H9 (cell line): ENCODE data around the gene PHF10. TPM values are rescaled to one million over a fixed set of nuclear protein-coding genes. Genes with fewer than 3 reads are reported as not detected.
A peak's percentile ranks its signal among the peaks of the same experiment; 100 is the strongest.

ENCODE experiments used
- DNase-seq: peaks from one replicate; pipeline ENCODE4 v3.0.0-alpha.2; 2017
- H2AFZ ChIP-seq: one replicate; pipeline ENCODE4 v1.6.1; 2013; ENCODE audit warnings: mild to moderate bottlenecking, low read length, control low read depth, moderate library complexity
- H2AK5ac ChIP-seq: 2 replicates; pipeline ENCODE4 v1.6.1; 2013; ENCODE audit warnings: low read length, control low read depth, mixed read lengths; ENCODE audit not compliant: insufficient read length
- H2BK120ac ChIP-seq: one replicate; pipeline ENCODE4 v1.6.1; 2013; ENCODE audit warnings: low read depth, mild to moderate bottlenecking, low read length, control low read depth, inconsistent platforms; ENCODE audit not compliant: poor library complexity, severe bottlenecking
- H2BK12ac ChIP-seq: 2 replicates; pipeline ENCODE4 v1.6.1; 2013; ENCODE audit warnings: low read length, control low read depth, mixed read lengths, low read depth; ENCODE audit not compliant: insufficient read length
- H2BK15ac ChIP-seq: 2 replicates; pipeline ENCODE4 v1.6.1; 2013; ENCODE audit warnings: low read depth, low read length, control low read depth
- H2BK20ac ChIP-seq: one replicate; pipeline ENCODE4 v1.6.1; 2013; ENCODE audit warnings: low read depth, mild to moderate bottlenecking, low read length, control low read depth, inconsistent platforms; ENCODE audit not compliant: poor library complexity, severe bottlenecking
- H2BK5ac ChIP-seq: 2 replicates; pipeline ENCODE4 v1.6.1; 2013; ENCODE audit warnings: low read length, control low read depth, mixed read lengths; ENCODE audit not compliant: insufficient read length
- H3K14ac ChIP-seq: 2 replicates; pipeline ENCODE4 v1.6.1; 2013; ENCODE audit warnings: low read length, control low read depth; ENCODE audit not compliant: insufficient read depth
- H3K18ac ChIP-seq: 2 replicates; pipeline ENCODE4 v1.6.1; 2013; ENCODE audit warnings: low read depth, mild to moderate bottlenecking, mixed read lengths, low read length, control low read depth; ENCODE audit not compliant: insufficient read length
- H3K23ac ChIP-seq: 2 replicates; pipeline ENCODE4 v1.6.1; 2013; ENCODE audit warnings: low read length, control low read depth, mixed read lengths, low read depth; ENCODE audit not compliant: insufficient read length
- H3K23me2 ChIP-seq: 2 replicates; pipeline ENCODE4 v1.6.1; 2013; ENCODE audit warnings: low read depth, mild to moderate bottlenecking, mixed read lengths, low read length, control low read depth; ENCODE audit not compliant: insufficient read length, poor library complexity, severe bottlenecking
- H3K27ac ChIP-seq: 2 replicates; pipeline ENCODE4 v1.5.1; 2013; ENCODE audit warnings: low read length, control low read depth, mixed read lengths, low read depth; ENCODE audit not compliant: insufficient read length
- H3K27me3 ChIP-seq: 2 replicates; pipeline ENCODE4 v1.6.1; 2013; ENCODE audit warnings: low read length, control low read depth, inconsistent platforms; ENCODE audit not compliant: insufficient read depth
- H3K4ac ChIP-seq: 2 replicates; pipeline ENCODE4 v1.6.1; 2013; ENCODE audit warnings: low read depth, mild to moderate bottlenecking, control low read depth, inconsistent platforms, low read length, moderate library complexity
- H3K4me1 ChIP-seq: 2 replicates; pipeline ENCODE4 v1.6.1; 2013; ENCODE audit warnings: low read length, control low read depth, inconsistent platforms; ENCODE audit not compliant: insufficient read depth
- H3K4me2 ChIP-seq: 2 replicates; pipeline ENCODE4 v1.6.1; 2013; ENCODE audit warnings: low read length, control low read depth, mixed read lengths; ENCODE audit not compliant: insufficient read length, insufficient read depth
- H3K56ac ChIP-seq: 2 replicates; pipeline ENCODE4 v1.6.1; 2013; ENCODE audit warnings: low read depth, mild to moderate bottlenecking, mixed read lengths, low read length, control low read depth; ENCODE audit not compliant: insufficient read length
- H3K79me1 ChIP-seq: 2 replicates; pipeline ENCODE4 v1.6.1; 2013; ENCODE audit warnings: low read depth, mild to moderate bottlenecking, moderate library complexity, low read length, control low read depth, inconsistent platforms; ENCODE audit not compliant: insufficient read depth, poor library complexity, severe bottlenecking
- H3K79me2 ChIP-seq: 2 replicates; pipeline ENCODE4 v1.6.1; 2013; ENCODE audit warnings: low read length, control low read depth, inconsistent platforms; ENCODE audit not compliant: insufficient read depth
- H3K9ac ChIP-seq: 2 replicates; pipeline ENCODE4 v1.6.1; 2013; ENCODE audit warnings: low read length, control low read depth, mixed read lengths; ENCODE audit not compliant: insufficient read length; ENCODE audit errors: extremely low read depth
- H3K9me3 ChIP-seq: one replicate; pipeline ENCODE4 v1.6.1; 2013; ENCODE audit warnings: low read depth, low read length, inconsistent platforms; ENCODE audit not compliant: control insufficient read depth
- H3T11ph ChIP-seq: one replicate; pipeline ENCODE4 v1.6.1; 2013; ENCODE audit warnings: mild to moderate bottlenecking, low read length, control low read depth, inconsistent platforms
- H4K20me1 ChIP-seq: one replicate; pipeline ENCODE4 v1.6.1; 2013; ENCODE audit not compliant: control insufficient read depth, insufficient read length, insufficient read depth
- H4K5ac ChIP-seq: 2 replicates; pipeline ENCODE4 v1.6.1; 2013; ENCODE audit warnings: low read depth, mild to moderate bottlenecking, mixed read lengths, low read length, control low read depth; ENCODE audit not compliant: insufficient read length
- H4K8ac ChIP-seq: replicated peaks from 2 replicates; pipeline ENCODE4 v1.6.1; 2013; ENCODE audit warnings: low read length, control low read depth, mixed read lengths, low read depth; ENCODE audit not compliant: insufficient read length
- H4K91ac ChIP-seq: 2 replicates; pipeline ENCODE4 v1.6.1; 2013; ENCODE audit warnings: low read depth, mild to moderate bottlenecking, moderate library complexity, mixed read lengths, low read length, control low read depth; ENCODE audit not compliant: insufficient read length
- H3K27ac Mint-ChIP-seq, 3 experiments: 2 replicates in 2 of 3; 3 replicates in 1 of 3; pipeline ENCODE4 v1.8.0; 2020 to 2021; ENCODE audit warnings: mixed read lengths in 3 of 3, mild to moderate bottlenecking in 1 of 3, moderate library complexity in 1 of 3
- H3K27me3 Mint-ChIP-seq: 2 replicates; pipeline ENCODE4 v1.8.0; 2021; ENCODE audit warnings: low read depth, mild to moderate bottlenecking, moderate library complexity, mixed read lengths
- H3K36me3 Mint-ChIP-seq, 3 experiments: 2 replicates in 2 of 3; 3 replicates in 1 of 3; pipeline ENCODE4 v1.8.0; 2020 to 2021; ENCODE audit warnings: low read depth in 3 of 3, mixed read lengths in 3 of 3; ENCODE audit not compliant: insufficient read depth in 1 of 3
- H3K4me1 Mint-ChIP-seq, 2 experiments: 2 replicates each; pipeline ENCODE4 v1.8.0; 2020; ENCODE audit warnings: mixed read lengths in 2 of 2
- H3K4me3 Mint-ChIP-seq, 2 experiments: 2 replicates in 1 of 2; 3 replicates in 1 of 2; pipeline ENCODE4 v1.8.0; 2020 to 2021; ENCODE audit warnings: mild to moderate bottlenecking in 2 of 2, mixed read lengths in 2 of 2, moderate library complexity in 1 of 2
- H3K9me3 Mint-ChIP-seq, 2 experiments: 2 replicates in 1 of 2; 3 replicates in 1 of 2; pipeline ENCODE4 v1.8.0; 2020; ENCODE audit warnings: mild to moderate bottlenecking in 2 of 2, mixed read lengths in 2 of 2, moderate library complexity in 1 of 2
- WGBS: extraction: QIAGEN DNeasy Blood & Tissue Kit; methylation state at CpG from one replicate; pipeline ENCODE4 v1.1.7; 2013; ENCODE audit warnings: missing lambda C conversion rate, low lambda C conversion rate, mixed read lengths; ENCODE audit not compliant: insufficient read length; ENCODE audit errors: extremely low coverage; 5-methylcytosine and 5-hydroxymethylcytosine counted together
- long read RNA-seq: library from polyadenylated mRNA; unstranded; transcript quantifications from one replicate; pipeline ENCODE4 v2.0.0, GENCODE V29; 2020
- total RNA-seq: library from RNA; stranded (reverse); gene quantifications from 2 replicates; pipeline ENCODE4 v1.2.1, GENCODE V29; 2021
- TF ChIP-seq, protein P1 (sequence below): fragments of 200-600 bp; sonication (generic); conservative IDR thresholded peaks from 3 replicates; pipeline ENCODE4 v1.8.0; 2021; ENCODE audit warnings: antibody characterized with exemption, mild to moderate bottlenecking

The PHF10 gene
- 59.0 and 59.8 TPM in 2 replicates for total RNA-seq
- long read RNA-seq, partial matches to known transcripts: 1 of 5 reads
- long read RNA-seq, other reads (novel, unspliced or antisense): 4 of 5 reads

GRCh38 chr6:169724494-169725124, at the start of gene PHF10:
PHF10 (minus strand) TSS chr6:169724500; CDS start chr6:169723931, 569 bp downstream.
- Histone ChIP-seq H3K4me2 (peak within 1 kb of the TSS; percentile 98), H3K4ac (peak within 1 kb of the TSS; percentile 78; the same call in 1 of the 2 replicates), H4K5ac (peak within 1 kb of the TSS; percentile 54), H2AK5ac (no peak within 1 kb of the TSS), H4K20me1 (no peaks in the 10 kb centered on the region), H3K18ac (peak within 1 kb of the TSS; percentile 98), H3K27ac (no peak within 1 kb of the TSS), H3K23me2 (peaks cover 18% of the 10 kb centered on the region), H3K79me1 (no peaks in the 10 kb centered on the region), H3T11ph (no peak within 1 kb of the TSS), H3K14ac (peak within 1 kb of the TSS; percentile 100), H2BK12ac (peak within 1 kb of the TSS; percentile 15), H3K23ac (no peak within 1 kb of the TSS), H3K56ac (no peak within 1 kb of the TSS), H3K27me3 (no peaks in the 10 kb centered on the region), H2BK20ac (no peak within 1 kb of the TSS), H3K9ac (peak within 1 kb of the TSS; percentile 87), H2BK5ac (no peak within 1 kb of the TSS), H4K91ac (peak within 1 kb of the TSS; percentile 54), H3K9me3 (no peaks in the 10 kb centered on the region), H3K4me1 (no peaks in the 10 kb centered on the region; the same call in 1 of the 2 replicates), H2BK15ac (no peak within 1 kb of the TSS; the same call in 1 of the 2 replicates), H2BK120ac (no peak within 1 kb of the TSS), H3K79me2 (peaks cover 4% of the 10 kb centered on the region; the same call in 1 of the 2 replicates), H4K8ac (no peak within 1 kb of the TSS), H2AFZ (no peak within 1 kb of the TSS)
- Mint-ChIP-seq H3K4me1 (peaks cover 24 to 27% of the 10 kb centered on the region in 2 experiments), H3K27me3 (peaks cover 4% of the 10 kb centered on the region), H3K9me3 (no peaks in the 10 kb centered on the region; a peak in 2 of 5 replicates), H3K4me3 (peak within 1 kb of the TSS; percentile 82 to 91), H3K36me3 (peaks cover 0 to 14% (median 4%) of the 10 kb centered on the region in 3 experiments; a peak in 4 of 7 replicates), H3K27ac (peak within 1 kb of the TSS; percentile 42 to 95 (median 79); a peak in 6 of 7 replicates)
- DNase-seq: peak; percentile 80
- TF ChIP-seq, protein P1, sequence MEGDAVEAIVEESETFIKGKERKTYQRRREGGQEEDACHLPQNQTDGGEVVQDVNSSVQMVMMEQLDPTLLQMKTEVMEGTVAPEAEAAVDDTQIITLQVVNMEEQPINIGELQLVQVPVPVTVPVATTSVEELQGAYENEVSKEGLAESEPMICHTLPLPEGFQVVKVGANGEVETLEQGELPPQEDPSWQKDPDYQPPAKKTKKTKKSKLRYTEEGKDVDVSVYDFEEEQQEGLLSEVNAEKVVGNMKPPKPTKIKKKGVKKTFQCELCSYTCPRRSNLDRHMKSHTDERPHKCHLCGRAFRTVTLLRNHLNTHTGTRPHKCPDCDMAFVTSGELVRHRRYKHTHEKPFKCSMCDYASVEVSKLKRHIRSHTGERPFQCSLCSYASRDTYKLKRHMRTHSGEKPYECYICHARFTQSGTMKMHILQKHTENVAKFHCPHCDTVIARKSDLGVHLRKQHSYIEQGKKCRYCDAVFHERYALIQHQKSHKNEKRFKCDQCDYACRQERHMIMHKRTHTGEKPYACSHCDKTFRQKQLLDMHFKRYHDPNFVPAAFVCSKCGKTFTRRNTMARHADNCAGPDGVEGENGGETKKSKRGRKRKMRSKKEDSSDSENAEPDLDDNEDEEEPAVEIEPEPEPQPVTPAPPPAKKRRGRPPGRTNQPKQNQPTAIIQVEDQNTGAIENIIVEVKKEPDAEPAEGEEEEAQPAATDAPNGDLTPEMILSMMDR: no peak
- no CpG with 5 or more reads among the region's 89 CpGs for WGBS
